ENCODE data around the gene C11orf86.

GRCh38 chr11:67014343-67014742 lies 39.2 kb downstream of the C11orf86 start:
- TF ChIP-seq CTCF (IDR thresholded peaks at IDR 0.05) (no peak), ZNF232 (CRISPR knock-in tag; IDR thresholded peaks at IDR 0.05) (no peak), MLX (CRISPR knock-in tag; IDR thresholded peaks at IDR 0.05) (no peak), CREB1 (CRISPR knock-in tag; IDR thresholded peaks at IDR 0.05) (no peak), MAX (CRISPR knock-in tag; IDR thresholded peaks at IDR 0.05) (no peak), IRF2 (CRISPR knock-in tag; IDR thresholded peaks at IDR 0.05; ENCODE audit: borderline replicate concordance, low read depth) (no peak), ATF1 (CRISPR knock-in tag; IDR thresholded peaks at IDR 0.05) (no peak), RORB (CRISPR knock-in tag; IDR thresholded peaks at IDR 0.05) (no peak), TEAD4 (CRISPR knock-in tag; IDR thresholded peaks at IDR 0.05) (no peak)
